Hepatocyte (in vitro differentiated cells): ENCODE data around the gene LSM14A.

ENCODE experiments used
- EZH2phosphoT487 ChIP-seq: fragments of 200-600 bp; sonication (generic); IDR thresholded peaks from one replicate; pipeline ENCODE4 v1.6.1; 2018; ENCODE audit warnings: antibody characterized with exemption, mild to moderate bottlenecking, low read depth, moderate library complexity; ENCODE audit not compliant: unreplicated experiment, severe bottlenecking
- TF ChIP-seq, protein P1 (sequence below): fragments of 200-600 bp; sonication (generic); IDR thresholded peaks from 2 replicates; pipeline ENCODE4 v1.5.1; 2016; ENCODE audit warnings: antibody characterized with exemption, mild to moderate bottlenecking; ENCODE audit not compliant: poor library complexity

DNA sequence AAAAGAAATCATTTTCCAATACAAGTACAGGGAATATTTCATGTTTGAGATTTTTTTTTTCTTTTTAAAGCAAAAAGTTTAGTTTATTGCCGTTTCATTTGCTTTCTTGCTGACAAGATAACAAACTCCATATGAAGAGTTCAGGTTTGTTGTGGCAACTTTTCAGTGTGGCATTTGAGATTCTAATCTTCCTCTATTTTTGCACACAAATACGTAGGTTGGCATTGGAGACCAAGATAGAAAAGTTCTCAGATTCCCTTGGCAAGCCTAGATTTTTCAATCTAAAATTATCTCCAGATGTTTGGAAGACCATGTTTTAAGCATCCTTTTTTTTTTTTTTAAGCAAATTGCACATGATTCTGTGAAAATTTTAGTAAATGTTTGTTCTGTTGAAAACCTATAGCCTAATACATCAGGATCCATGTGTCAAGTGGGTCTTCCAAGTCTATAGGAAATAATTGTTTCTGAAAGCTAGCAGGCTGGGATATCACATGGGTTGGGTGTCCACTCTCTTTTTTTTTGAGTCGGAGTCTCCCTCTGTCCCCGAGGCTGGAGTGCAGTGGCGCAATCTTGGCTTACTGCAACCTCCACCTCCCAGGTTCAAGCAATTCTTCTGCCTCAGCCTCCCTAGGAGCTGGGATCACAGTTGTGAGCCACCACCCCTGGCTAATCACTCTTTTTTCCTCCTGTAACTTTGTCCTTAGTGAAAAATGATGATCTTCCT lies 84.7 kb downstream of the LSM14A start:
- no peak for TF ChIP-seq EZH2phosphoT487
- TF ChIP-seq, protein P1, sequence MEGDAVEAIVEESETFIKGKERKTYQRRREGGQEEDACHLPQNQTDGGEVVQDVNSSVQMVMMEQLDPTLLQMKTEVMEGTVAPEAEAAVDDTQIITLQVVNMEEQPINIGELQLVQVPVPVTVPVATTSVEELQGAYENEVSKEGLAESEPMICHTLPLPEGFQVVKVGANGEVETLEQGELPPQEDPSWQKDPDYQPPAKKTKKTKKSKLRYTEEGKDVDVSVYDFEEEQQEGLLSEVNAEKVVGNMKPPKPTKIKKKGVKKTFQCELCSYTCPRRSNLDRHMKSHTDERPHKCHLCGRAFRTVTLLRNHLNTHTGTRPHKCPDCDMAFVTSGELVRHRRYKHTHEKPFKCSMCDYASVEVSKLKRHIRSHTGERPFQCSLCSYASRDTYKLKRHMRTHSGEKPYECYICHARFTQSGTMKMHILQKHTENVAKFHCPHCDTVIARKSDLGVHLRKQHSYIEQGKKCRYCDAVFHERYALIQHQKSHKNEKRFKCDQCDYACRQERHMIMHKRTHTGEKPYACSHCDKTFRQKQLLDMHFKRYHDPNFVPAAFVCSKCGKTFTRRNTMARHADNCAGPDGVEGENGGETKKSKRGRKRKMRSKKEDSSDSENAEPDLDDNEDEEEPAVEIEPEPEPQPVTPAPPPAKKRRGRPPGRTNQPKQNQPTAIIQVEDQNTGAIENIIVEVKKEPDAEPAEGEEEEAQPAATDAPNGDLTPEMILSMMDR: no peak
